WTC11 (cell line): ENCODE results near the gene TUT4. TPM values are rescaled to one million over a fixed set of nuclear protein-coding genes. Genes with fewer than 3 reads are reported as not detected.

Experiments
- ATAC-seq: fragments of 200-7000 bp; cut with Tn5 transposase; 2 replicates; pipeline ENCODE4 v1.10.0; 2021; ENCODE audit warnings: mild to moderate bottlenecking, moderate library complexity
- CTCF ChIA-PET: fragments of 300-600 bp; sonication (Branson Sonifier 250); formaldehyde crosslinking; loops from one replicate; lab custom pipeline; 2021; ENCODE audit warnings: antibody characterized with exemption; lab: Charles Lee
- POLR2A ChIA-PET: fragments of 350-600 bp; sonication (Branson Sonifier 250); formaldehyde crosslinking; loops from one replicate; lab custom pipeline; 2021; ENCODE audit warnings: antibody characterized with exemption; lab: Charles Lee
- DNase-seq: peaks from one replicate; pipeline ENCODE4 v3.0.0; 2021; ENCODE audit warnings: low spot score
- H3K27ac Mint-ChIP-seq: 2 replicates; pipeline ENCODE4 v1.8.0; 2021; ENCODE audit warnings: mixed read lengths
- H3K27me3 Mint-ChIP-seq: 2 replicates; pipeline ENCODE4 v1.8.0; 2021; ENCODE audit warnings: low read depth, mild to moderate bottlenecking, moderate library complexity, mixed read lengths
- H3K36me3 Mint-ChIP-seq: 2 replicates; pipeline ENCODE4 v1.8.0; 2021; ENCODE audit warnings: mixed read lengths
- H3K4me1 Mint-ChIP-seq: 2 replicates; pipeline ENCODE4 v1.8.0; 2022; ENCODE audit warnings: mixed read lengths
- H3K4me3 Mint-ChIP-seq: 2 replicates; pipeline ENCODE4 v1.8.0; 2021; ENCODE audit warnings: mild to moderate bottlenecking, moderate library complexity, mixed read lengths
- H3K9me3 Mint-ChIP-seq: 2 replicates; pipeline ENCODE4 v1.8.0; 2021; ENCODE audit warnings: mixed read lengths
- AFF4 ChIP-seq: sonication (generic); formaldehyde crosslinking; IDR thresholded peaks from 2 replicates; pipeline ENCODE4 v1.8.1; 2023; ENCODE audit warnings: mild to moderate bottlenecking, missing genetic modification reagents, borderline replicate concordance
- ATF3 ChIP-seq: sonication (generic); formaldehyde crosslinking; conservative IDR thresholded peaks from 2 replicates; pipeline ENCODE4 v1.8.1; 2022; ENCODE audit warnings: mild to moderate bottlenecking, missing genetic modification reagents
- CREB1 ChIP-seq: sonication (generic); formaldehyde crosslinking; IDR thresholded peaks from 2 replicates; pipeline ENCODE4 v1.8.0; 2023; ENCODE audit warnings: mild to moderate bottlenecking, missing genetic modification reagents
- FOXP4 ChIP-seq: sonication (generic); formaldehyde crosslinking; IDR thresholded peaks from 2 replicates; pipeline ENCODE4 v1.8.0; 2022; ENCODE audit warnings: mild to moderate bottlenecking, missing genetic modification reagents
- GRHL2 ChIP-seq: fragments of 250-450 bp; sonication (Bioruptor Pico); IDR thresholded peaks from 2 replicates; pipeline ENCODE4 v1.8.0; 2022; ENCODE audit warnings: mild to moderate bottlenecking, moderate library complexity; ENCODE audit not compliant: insufficient replicate concordance, severe bottlenecking
- MXD4 ChIP-seq: fragments of 250-450 bp; sonication (Bioruptor Pico); IDR thresholded peaks from 2 replicates; pipeline ENCODE4 v1.8.0; 2021; ENCODE audit warnings: mild to moderate bottlenecking, moderate library complexity, borderline replicate concordance
- NFATC4 ChIP-seq: fragments of 250-450 bp; sonication (Bioruptor Pico); IDR thresholded peaks from 2 replicates; pipeline ENCODE4 v1.9.0; 2021; ENCODE audit warnings: mild to moderate bottlenecking
- NFYB ChIP-seq: sonication (generic); formaldehyde crosslinking; conservative IDR thresholded peaks from 2 replicates; pipeline ENCODE4 v1.8.0; 2022; ENCODE audit warnings: low read depth, missing genetic modification reagents
- NR2C2 ChIP-seq: sonication (generic); formaldehyde crosslinking; IDR thresholded peaks from 2 replicates; pipeline ENCODE4 v1.8.0; 2022; ENCODE audit warnings: mild to moderate bottlenecking, missing genetic modification reagents
- TEAD4 ChIP-seq: sonication (generic); formaldehyde crosslinking; IDR thresholded peaks from 2 replicates; pipeline ENCODE4 v1.8.0; 2022; ENCODE audit warnings: mild to moderate bottlenecking, missing genetic modification reagents
- ZMAT4 ChIP-seq: fragments of 250-450 bp; sonication (Bioruptor Pico); IDR thresholded peaks from 2 replicates; pipeline ENCODE4 v1.9.0; 2021; ENCODE audit warnings: mild to moderate bottlenecking
- ZNF121 ChIP-seq: sonication (generic); formaldehyde crosslinking; IDR thresholded peaks from 2 replicates; pipeline ENCODE4 v1.8.0; 2023; ENCODE audit warnings: missing genetic modification reagents
- ZNF138 ChIP-seq: sonication (generic); formaldehyde crosslinking; conservative IDR thresholded peaks from 2 replicates; pipeline ENCODE4 v1.8.1; 2022; ENCODE audit warnings: mild to moderate bottlenecking, moderate library complexity, missing genetic modification reagents
- ZNF232 ChIP-seq: sonication (generic); formaldehyde crosslinking; IDR thresholded peaks from 2 replicates; pipeline ENCODE4 v1.8.0; 2022; ENCODE audit warnings: mild to moderate bottlenecking, missing genetic modification reagents
- ZNF396 ChIP-seq: fragments of 250-450 bp; sonication (Bioruptor Pico); IDR thresholded peaks from 2 replicates; pipeline ENCODE4 v1.8.0; 2021; ENCODE audit warnings: mild to moderate bottlenecking, moderate library complexity, borderline replicate concordance
- ZNF416 ChIP-seq: fragments of 250-450 bp; sonication (Bioruptor Pico); IDR thresholded peaks from 2 replicates; pipeline ENCODE4 v1.9.0; 2021; ENCODE audit warnings: mild to moderate bottlenecking, inconsistent platforms
- total RNA-seq: library from RNA; stranded (reverse); gene quantifications from 3 replicates; pipeline ENCODE4 v1.2.3, GENCODE V29; 2021

Gene TUT4
- total RNA-seq, 1 experiment from 2014 or later: 63.3 TPM

DNA sequence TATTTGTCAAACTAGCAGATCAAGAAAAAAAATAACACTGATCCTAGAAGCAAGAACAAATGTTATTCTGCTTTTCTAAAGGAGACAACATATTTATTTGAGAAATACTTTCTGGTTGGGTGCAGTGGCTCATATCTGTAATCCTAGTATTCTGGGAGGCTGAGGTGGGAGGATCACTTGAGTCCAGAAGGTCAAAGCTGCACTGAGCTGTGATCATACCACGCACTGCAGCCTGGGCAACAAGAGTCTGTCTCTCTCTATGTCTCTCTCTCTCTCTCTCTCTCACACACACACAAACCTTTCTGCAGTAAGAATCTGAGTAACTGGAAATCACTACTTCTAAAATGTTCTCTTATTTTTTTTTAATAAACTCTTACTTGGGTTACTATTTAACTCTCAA, 117.2 kb downstream of the TUT4 start:
- no peak for ATAC-seq
- Mint-ChIP-seq H3K27ac (peak overlapping the region; percentile 71), H3K4me3 (no peak overlapping the region), H3K27me3 (no peaks in the 10 kb centered on the region), H3K4me1 (peaks cover 11% of the 10 kb centered on the region), H3K36me3 (peaks cover 43% of the 10 kb centered on the region), H3K9me3 (no peaks in the 10 kb centered on the region)
- TF ChIP-seq FOXP4 (no peak), CREB1 (no peak), ZNF232 (no peak), AFF4 (CRISPR knock-in tag) (no peak), NFATC4 (CRISPR knock-in tag) (no peak), ZNF138 (CRISPR knock-in tag) (no peak)
- CTCF ChIA-PET: no interaction called here
- POLR2A ChIA-PET: interaction anchor here (0.6 kb wide), 1 partner anchor 287 kb away, joined by 3 read pairs; no protein-coding TSS in a partner anchor
- no peak for DNase-seq

DNA sequence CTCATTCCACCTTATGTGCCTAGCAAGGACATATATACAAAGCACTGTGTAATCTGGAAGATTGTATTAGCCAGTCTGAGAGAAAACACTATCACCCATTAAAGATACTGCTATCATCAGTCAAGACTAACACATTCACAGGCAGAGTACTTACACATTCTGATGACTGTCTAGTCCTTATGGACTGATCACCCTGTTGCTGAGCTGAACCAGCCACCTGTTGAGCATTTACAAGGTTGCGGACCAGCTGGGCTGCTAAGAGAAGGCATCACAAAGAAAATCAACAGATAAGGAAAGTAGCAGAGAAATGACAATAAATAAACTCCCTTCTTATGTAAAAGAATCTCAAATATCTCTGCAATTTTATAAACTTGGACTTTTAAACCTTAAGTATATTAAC, 117.7 kb downstream of the TUT4 start:
- H3K27me3 Mint-ChIP-seq: no peaks in the 10 kb centered on the region
- CTCF ChIA-PET: no interaction called here
- peaks cover 47% of the 10 kb centered on the region for H3K36me3 Mint-ChIP-seq
- TF ChIP-seq ZNF121 (CRISPR knock-in tag) (no peak), ZNF232 (no peak), TEAD4 (CRISPR knock-in tag) (no peak)
- ATAC-seq (no peak), DNase-seq (no peak)
- peak overlapping the region; percentile 71; the same call in 1 of the 2 replicates for H3K27ac Mint-ChIP-seq
- POLR2A ChIA-PET: interaction anchor here (0.6 kb wide), 1 partner anchor 287 kb away, joined by 3 read pairs; no protein-coding TSS in a partner anchor
- H3K4me3 Mint-ChIP-seq: no peak overlapping the region
- no peaks in the 10 kb centered on the region for H3K9me3 Mint-ChIP-seq
- peaks cover 11% of the 10 kb centered on the region for H3K4me1 Mint-ChIP-seq

- ATAC-seq: no peak
- Mint-ChIP-seq H3K4me1 (peaks cover 11% of the 10 kb centered on the region), H3K27ac (no peak overlapping the region), H3K4me3 (no peak overlapping the region), H3K36me3 (peaks cover 52% of the 10 kb centered on the region), H3K27me3 (no peaks in the 10 kb centered on the region), H3K9me3 (0 out of 2 replicates have a peak, but pooled peaks cover 3% of the 10 kb centered on the region)
- ChIA-PET POLR2A (no interaction called here), CTCF (no interaction called here)
- TF ChIP-seq ATF3: no peak
- TF ChIP-seq NR2C2 (CRISPR knock-in tag): no peak
- TF ChIP-seq ZMAT4 (CRISPR knock-in tag): no peak
- no peak for TF ChIP-seq GRHL2 (CRISPR knock-in tag)
- no peak for TF ChIP-seq ZNF396 (CRISPR knock-in tag)
- TF ChIP-seq ZNF416 (CRISPR knock-in tag): no peak
- TF ChIP-seq NFYB (CRISPR knock-in tag): no peak
- no peak for TF ChIP-seq MXD4 (CRISPR knock-in tag)
- no peak for DNase-seq
Measured at GRCh38 chr1:52432807-52433206, 120.1 kb downstream of the TUT4 start.
